Psoas muscle (tissue), 8 donors: ENCODE results near the gene PFKP. TPM values are rescaled to one million over a fixed set of nuclear protein-coding genes. Genes with fewer than 3 reads are reported as not detected.

Source experiments
- ATAC-seq, 4 donors: fragments of 200-7000 bp; cut with Tn5 transposase; one replicate each; pipeline ENCODE4 v1.9.1; 2020; ENCODE audit warnings: moderate library complexity in 3 of 4, mild to moderate bottlenecking in 2 of 4
- DNase-seq, 2 donors: peaks; one replicate each; pipeline ENCODE4 v3.0.0-alpha.2; 2020
- H3K27ac ChIP-seq: fragments of 200-600 bp; one replicate; pipeline ENCODE4 v1.8.0; 2022
- H3K27me3 ChIP-seq, 3 donors: fragments of 200-600 bp in 1 of 3; one replicate each; pipeline versions ENCODE4 v1.6.1 to v1.8.0; 2013 to 2022; ENCODE audit warnings: low read length in 2 of 3, mild to moderate bottlenecking in 2 of 3, moderate library complexity in 1 of 3; ENCODE audit not compliant: insufficient read depth in 3 of 3
- H3K36me3 ChIP-seq, 2 donors: fragments of 200-600 bp in 1 of 2; one replicate each; pipeline versions ENCODE4 v1.6.1 to v1.8.0; 2013 to 2022; ENCODE audit warnings: low read depth in 1 of 2, mild to moderate bottlenecking in 1 of 2, moderate library complexity in 1 of 2; ENCODE audit not compliant: insufficient read depth in 1 of 2
- H3K4me1 ChIP-seq: fragments of 200-600 bp; one replicate; pipeline ENCODE4 v1.8.0; 2022
- H3K4me3 ChIP-seq: fragments of 200-600 bp; one replicate; pipeline ENCODE4 v1.8.0; 2022; ENCODE audit warnings: mild to moderate bottlenecking
- H3K9me3 ChIP-seq: fragments of 200-600 bp; one replicate; pipeline ENCODE4 v1.8.0; 2022
- WGBS, 3 donors: extraction: QIAGEN DNeasy Blood & Tissue Kit; methylation state at CpG; one replicate each; pipeline versions ENCODE4 v1.1.6 to v1.1.7; 2013; 5-methylcytosine and 5-hydroxymethylcytosine counted together
- intact Hi-C, 2 donors: fragments of 100-400 bp; cut with DNase I; formaldehyde crosslinking; loops; one replicate each; pipeline versions ENCODE4 v1.11.0 to v1.14.2; 2022
- polyA plus RNA-seq, 3 donors: library from polyadenylated mRNA; stranded (reverse); fragments of 200-250 nt; gene quantifications; one replicate each; pipeline ENCODE4 v1.2.3, GENCODE V29; 2013
- total RNA-seq, 4 donors: library from RNA; stranded (reverse); fragmentation: NEBNext Ultra II Directional in 2 of 4; extraction: Animal tissue kit (Norgen Biotek cat#: 25700) in 2 of 4; gene quantifications; one replicate each; pipeline versions ENCODE4 v1.2.1 to v1.2.4, GENCODE V29; 2021 to 2023
- TF ChIP-seq, protein P1 (sequence below): fragments of 200-600 bp; IDR thresholded peaks from one replicate; pipeline ENCODE4 v1.8.0; 2022; ENCODE audit warnings: antibody characterized with exemption
- donor health status: healthy with polysubstance abuse.
- donor health status: DM: no; HTN: no; CAD: no; lungs with moderate emphysema.
- donor health status: Bipolar disorder and iron deficiency.
- donor health status: healthy.
- donor health status: DM: yes; HTN: yes; CAD: no.
- donor health status: DM: no; HTN: no; CAD: no.
- donor health status: DM: no; HTN: no; CAD: no.
- donor health status: DM: yes; HTN: yes; CAD: no.

The PFKP gene
- total and polyA plus RNA-seq, 7 donors: 12.2 to 104 (median 33.4) TPM

DNA sequence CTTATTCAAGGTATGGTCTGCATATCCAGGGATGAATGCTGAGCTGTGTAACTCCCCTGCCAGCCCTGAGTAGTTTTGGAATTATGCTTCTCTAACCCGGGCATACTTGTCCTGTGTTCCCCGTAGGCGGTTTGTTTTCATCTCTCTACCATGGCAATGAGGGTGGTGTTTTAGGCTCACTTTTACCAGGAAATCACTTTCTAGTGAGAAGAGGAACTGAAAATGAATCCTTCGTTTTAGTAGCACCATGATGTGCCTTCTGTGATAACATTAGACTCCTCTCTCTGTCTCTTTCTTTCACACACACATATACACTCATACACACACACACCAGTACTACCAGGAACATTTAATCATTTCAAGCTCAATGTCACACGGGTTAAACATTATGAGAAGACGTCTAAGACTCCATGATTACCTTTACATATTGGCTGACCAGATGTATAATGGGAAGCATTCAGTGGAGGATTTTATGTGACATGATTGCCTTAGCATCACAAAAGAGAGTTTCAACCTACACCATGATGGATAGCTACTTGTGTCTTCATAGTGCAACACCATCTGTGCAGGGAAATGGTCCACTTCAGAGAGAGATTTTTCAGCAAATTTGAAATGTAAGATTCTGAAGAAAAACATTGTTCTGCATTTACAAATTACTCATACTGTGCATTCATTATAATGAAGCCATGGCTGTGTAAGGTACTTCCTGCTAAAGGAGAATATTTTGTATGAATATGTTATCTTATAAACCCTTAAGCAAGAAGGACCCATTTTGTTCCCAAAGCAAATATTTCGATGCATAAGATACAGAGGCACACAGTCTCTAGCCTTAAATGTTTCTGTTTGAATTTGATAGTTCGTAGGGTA is 31.0 kb upstream of the PFKP start:
- intact Hi-C loops: no loop called here
- H3K4me1 ChIP-seq: no peaks in the 10 kb centered on the region
- ATAC-seq (no peak), DNase-seq (no peak)
- no peak overlapping the region for H3K4me3 ChIP-seq
- 67 to 76% (median 67%) methylated on average over 8 of the region's 8 CpGs for WGBS, 3 donors
- no peak overlapping the region for H3K27ac ChIP-seq
- peaks cover 0 to 10% (median 0%) of the 10 kb centered on the region in 3 donors for H3K27me3 ChIP-seq
- H3K9me3 ChIP-seq: no peaks in the 10 kb centered on the region
- H3K36me3 ChIP-seq: no peaks in the 10 kb centered on the region
- TF ChIP-seq, protein P1, sequence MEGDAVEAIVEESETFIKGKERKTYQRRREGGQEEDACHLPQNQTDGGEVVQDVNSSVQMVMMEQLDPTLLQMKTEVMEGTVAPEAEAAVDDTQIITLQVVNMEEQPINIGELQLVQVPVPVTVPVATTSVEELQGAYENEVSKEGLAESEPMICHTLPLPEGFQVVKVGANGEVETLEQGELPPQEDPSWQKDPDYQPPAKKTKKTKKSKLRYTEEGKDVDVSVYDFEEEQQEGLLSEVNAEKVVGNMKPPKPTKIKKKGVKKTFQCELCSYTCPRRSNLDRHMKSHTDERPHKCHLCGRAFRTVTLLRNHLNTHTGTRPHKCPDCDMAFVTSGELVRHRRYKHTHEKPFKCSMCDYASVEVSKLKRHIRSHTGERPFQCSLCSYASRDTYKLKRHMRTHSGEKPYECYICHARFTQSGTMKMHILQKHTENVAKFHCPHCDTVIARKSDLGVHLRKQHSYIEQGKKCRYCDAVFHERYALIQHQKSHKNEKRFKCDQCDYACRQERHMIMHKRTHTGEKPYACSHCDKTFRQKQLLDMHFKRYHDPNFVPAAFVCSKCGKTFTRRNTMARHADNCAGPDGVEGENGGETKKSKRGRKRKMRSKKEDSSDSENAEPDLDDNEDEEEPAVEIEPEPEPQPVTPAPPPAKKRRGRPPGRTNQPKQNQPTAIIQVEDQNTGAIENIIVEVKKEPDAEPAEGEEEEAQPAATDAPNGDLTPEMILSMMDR: no peak

DNA sequence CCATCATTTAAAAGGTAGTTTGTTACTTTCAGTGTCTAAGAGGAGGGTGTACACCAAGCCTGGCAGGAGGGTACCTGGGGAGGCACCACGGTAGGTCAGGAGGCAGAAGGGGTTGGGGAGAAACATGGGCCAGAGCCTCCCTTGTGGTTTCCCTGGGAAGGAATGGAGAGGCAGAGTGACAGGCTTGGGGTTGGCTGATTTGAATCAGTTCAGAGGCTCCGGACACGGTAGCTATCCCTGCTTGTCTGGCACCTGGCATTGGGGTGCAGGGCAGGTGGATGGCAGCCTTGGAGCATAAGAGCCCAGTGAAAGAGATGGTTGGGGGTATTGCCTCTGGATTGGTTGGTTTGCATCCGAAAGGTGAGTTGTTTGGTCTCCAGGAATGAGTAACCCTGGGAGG is 30.2 kb upstream of the PFKP start:
- WGBS, 3 donors: 84 to 91% (median 90%) methylated on average over 4 of the region's 4 CpGs
- ATAC-seq: no peak
- Histone ChIP-seq H3K27ac (no peak overlapping the region), H3K4me3 (no peak overlapping the region), H3K27me3 (peaks cover 0 to 10% (median 0%) of the 10 kb centered on the region in 3 donors), H3K4me1 (no peaks in the 10 kb centered on the region), H3K36me3 (no peaks in the 10 kb centered on the region), H3K9me3 (no peaks in the 10 kb centered on the region)
- no peak for DNase-seq
- intact Hi-C loops: no loop called here
- TF ChIP-seq, protein P1: no peak

DNA sequence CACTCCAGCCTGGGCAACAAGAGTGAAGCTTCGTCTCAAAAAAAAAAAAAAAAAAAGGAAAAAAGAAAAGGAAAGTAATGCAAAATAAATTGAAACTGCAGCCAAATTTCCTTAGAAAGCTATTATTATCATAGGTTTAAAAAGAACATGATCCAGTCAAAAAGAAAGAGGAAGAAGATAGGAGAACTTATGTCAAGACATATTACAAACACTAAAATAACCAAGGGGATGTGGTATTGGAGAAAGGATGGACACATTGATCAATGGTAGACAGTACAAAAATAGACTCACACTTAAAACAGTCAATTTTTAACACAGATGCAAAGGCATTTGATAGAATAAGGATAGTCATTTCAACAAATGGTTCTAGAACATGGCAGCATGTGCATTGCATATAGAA is 27.3 kb upstream of the PFKP start:
- Histone ChIP-seq H3K4me1 (peaks cover 2% of the 10 kb centered on the region), H3K9me3 (no peaks in the 10 kb centered on the region), H3K27me3 (peaks cover 0 to 10% (median 0%) of the 10 kb centered on the region in 3 donors), H3K36me3 (no peaks in the 10 kb centered on the region), H3K4me3 (no peak overlapping the region), H3K27ac (no peak overlapping the region)
- ATAC-seq (no peak), DNase-seq (no peak)
- TF ChIP-seq, protein P1: no peak
- 79 to 93% (median 80%) methylated on average over 1 of the region's 1 CpG for WGBS, 3 donors
- intact Hi-C loops: loop anchor here in 1 of 2 donors (5.0 kb wide), 1 partner anchor 113 kb away; no protein-coding TSS in a partner anchor

DNA sequence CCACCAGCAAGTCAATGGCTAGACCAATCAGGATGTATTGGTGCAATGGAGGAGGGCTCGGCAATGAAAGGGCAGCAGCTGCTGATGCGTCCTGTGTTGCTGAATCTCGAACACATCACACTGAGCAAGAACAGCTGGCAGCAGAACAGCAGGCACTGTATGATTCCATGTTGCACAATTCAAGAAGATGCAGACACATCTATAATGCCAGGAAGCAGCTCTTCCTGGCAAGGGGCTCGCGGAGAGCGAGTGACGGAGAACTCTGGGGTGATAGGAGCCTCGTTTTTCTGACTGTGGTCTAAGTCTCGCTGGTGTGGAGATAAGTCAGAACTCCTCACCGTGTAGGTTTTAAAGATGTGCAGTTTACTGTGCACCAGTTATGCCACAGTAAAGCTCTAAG is 24.8 kb upstream of the PFKP start:
- intact Hi-C loops: loop anchor here (2.0 to 5.0 kb wide), 2 partner anchors 114 to 115 kb away; no protein-coding TSS in a partner anchor
- Histone ChIP-seq H3K27ac (no peak overlapping the region), H3K4me1 (peaks cover 2% of the 10 kb centered on the region), H3K9me3 (no peaks in the 10 kb centered on the region), H3K27me3 (peaks cover 0 to 1% (median 0%) of the 10 kb centered on the region in 3 donors), H3K4me3 (no peak overlapping the region), H3K36me3 (no peaks in the 10 kb centered on the region)
- TF ChIP-seq, protein P1: no peak
- DNase-seq (no peak), ATAC-seq (no peak)
- 78 to 86% (median 86%) methylated on average over 10 of the region's 10 CpGs for WGBS, 3 donors
